Activated gamma-delta T cell (primary cell): ENCODE data around the gene ATP6V1G1.

Experiments
- DNase-seq: peaks from one replicate; lab custom pipeline; 2025; lab: John Stamatoyannopoulos, UW

Gene ATP6V1G1

GRCh38 chr9:114612272-114612923 lies 24.8 kb downstream of the ATP6V1G1 start:
- DNase-seq, result no peak

GRCh38 chr9:114613087-114613486 lies 25.5 kb downstream of the ATP6V1G1 start:
- no peak for DNase-seq

- no peak for DNase-seq
These were observed 26.4 kb downstream of the ATP6V1G1 start for GRCh38 chr9:114613919-114614318.

GRCh38 chr9:114614373-114614772 lies 26.8 kb downstream of the ATP6V1G1 start:
- no peak for DNase-seq

GRCh38 chr9:114616684-114617520 lies 29.3 kb downstream of the ATP6V1G1 start:
- DNase-seq, result no peak

- DNase-seq, result no peak
These were observed 31.7 kb downstream of the ATP6V1G1 start for GRCh38 chr9:114619191-114619761.

GRCh38 chr9:114621561-114621960 lies 34.0 kb downstream of the ATP6V1G1 start:
- DNase-seq, result no peak

- no peak for DNase-seq
These were observed 34.5 kb downstream of the ATP6V1G1 start for GRCh38 chr9:114621975-114622609.

- DNase-seq, result no peak
These were observed 37.1 kb downstream of the ATP6V1G1 start for GRCh38 chr9:114624677-114625076.

GRCh38 chr9:114626415-114627020 lies 38.9 kb downstream of the ATP6V1G1 start:
- DNase-seq, result no peak

- DNase-seq, result no peak
These were observed 40.0 kb downstream of the ATP6V1G1 start for GRCh38 chr9:114627553-114627952.

GRCh38 chr9:114629563-114630090 lies 42.1 kb downstream of the ATP6V1G1 start:
- no peak for DNase-seq

- no peak for DNase-seq
These were observed 43.6 kb downstream of the ATP6V1G1 start for GRCh38 chr9:114631166-114631565.

GRCh38 chr9:114633438-114634089 lies 46.0 kb downstream of the ATP6V1G1 start:
- DNase-seq, result no peak

- DNase-seq, result no peak
These were observed 46.8 kb downstream of the ATP6V1G1 start for GRCh38 chr9:114634387-114634786.

- DNase-seq, result no peak
These were observed 50.8 kb downstream of the ATP6V1G1 start for GRCh38 chr9:114638404-114638803.

GRCh38 chr9:114641967-114642366 lies 54.4 kb downstream of the ATP6V1G1 start:
- no peak for DNase-seq

GRCh38 chr9:114643001-114643400 lies 55.4 kb downstream of the ATP6V1G1 start:
- DNase-seq, result no peak

- no peak for DNase-seq
These were observed 56.3 kb downstream of the ATP6V1G1 start for GRCh38 chr9:114643896-114644295.
